GM23338 (cell line): ENCODE data around the gene GOSR1.

Experiments used
- CTCF ChIP-seq, 2 experiments: fragments of 200-600 bp in 1 of 2; sonication (generic) in 1 of 2; conservative IDR thresholded peaks; 2 replicates each; pipeline versions ENCODE4 v1.5.1 to v1.6.1; 2016 to 2017; ENCODE audit warnings: antibody characterized with exemption in 2 of 2, low read depth in 2 of 2, mild to moderate bottlenecking in 2 of 2, moderate library complexity in 1 of 2
- POLR2AphosphoS5 ChIP-seq: IDR thresholded peaks from 2 replicates; pipeline ENCODE4 v1.6.1; 2016; ENCODE audit warnings: antibody characterized with exemption, low read depth

- no peak for TF ChIP-seq POLR2AphosphoS5
- no peak for TF ChIP-seq CTCF (conservative IDR thresholded peaks at IDR 0.05; ENCODE audit: low read depth in 2 of 2)
These were observed 36.1 kb downstream of the GOSR1 start for GRCh38 chr17:30513346-30513745.
